ENCODE results near the gene MLYCD.

MLYCD gene

DNA sequence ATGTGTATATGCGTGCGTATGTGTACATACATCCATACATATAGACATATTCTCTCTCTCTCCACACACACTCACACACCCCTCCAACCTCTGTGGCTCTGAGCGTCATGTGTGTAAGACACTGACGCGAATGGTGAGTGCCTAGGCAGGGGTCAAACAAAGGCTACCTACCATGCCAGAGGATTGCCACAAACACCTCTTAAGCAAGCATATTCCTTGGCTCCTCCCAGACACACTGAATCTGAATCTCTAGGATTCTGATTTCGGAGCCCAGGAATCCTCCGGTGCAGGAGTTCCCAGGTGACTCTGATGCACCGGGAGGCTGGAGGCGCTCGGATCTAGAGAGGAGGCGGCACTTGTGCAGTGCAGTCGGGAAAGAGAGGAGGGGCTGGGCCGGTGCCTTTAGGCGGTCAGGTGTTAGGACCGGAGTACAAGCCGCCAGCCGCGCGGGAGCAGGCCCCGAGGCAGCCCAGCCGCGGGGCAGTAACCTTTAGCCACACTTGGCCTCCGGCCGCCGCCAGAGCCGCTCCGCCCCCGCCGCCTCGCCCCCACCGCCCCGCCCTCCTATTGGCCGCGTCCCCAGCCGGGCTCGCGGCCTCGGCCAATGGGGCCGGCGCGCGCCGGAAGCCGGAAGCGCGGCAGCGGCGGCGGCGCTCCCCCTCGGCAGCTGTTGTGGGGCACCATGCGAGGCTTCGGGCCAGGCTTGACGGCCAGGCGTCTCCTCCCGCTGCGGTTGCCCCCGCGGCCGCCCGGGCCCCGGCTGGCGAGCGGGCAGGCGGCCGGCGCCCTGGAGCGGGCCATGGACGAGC, at the start of gene MLYCD:
MLYCD (plus strand) TSS at position 653 of the 809 bp plus-strand sequence; CDS start at position 683, 30 bp downstream.
- DNase-seq: peak; percentile 53

DNA sequence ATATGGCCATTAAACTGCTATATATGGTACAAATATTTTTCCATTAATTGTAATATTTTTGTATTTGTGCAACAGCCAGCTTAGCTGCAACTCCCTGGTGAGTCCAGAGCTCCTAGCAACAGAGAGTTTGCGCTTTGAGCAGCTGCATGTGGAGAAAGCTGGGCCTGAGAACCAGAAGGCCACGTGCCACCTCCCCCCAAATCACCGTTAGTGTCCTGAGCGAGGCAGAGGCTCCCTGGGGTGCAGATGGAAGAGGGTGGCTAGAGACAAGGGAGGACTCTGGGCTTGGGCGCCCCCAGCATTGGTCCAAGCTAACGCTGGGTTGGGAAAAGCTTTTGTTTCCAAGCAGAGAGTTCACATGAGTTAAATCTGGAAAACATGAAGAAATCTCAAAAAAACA, 49.5 kb upstream of the MLYCD start:
- DNase-seq: no peak

DNA sequence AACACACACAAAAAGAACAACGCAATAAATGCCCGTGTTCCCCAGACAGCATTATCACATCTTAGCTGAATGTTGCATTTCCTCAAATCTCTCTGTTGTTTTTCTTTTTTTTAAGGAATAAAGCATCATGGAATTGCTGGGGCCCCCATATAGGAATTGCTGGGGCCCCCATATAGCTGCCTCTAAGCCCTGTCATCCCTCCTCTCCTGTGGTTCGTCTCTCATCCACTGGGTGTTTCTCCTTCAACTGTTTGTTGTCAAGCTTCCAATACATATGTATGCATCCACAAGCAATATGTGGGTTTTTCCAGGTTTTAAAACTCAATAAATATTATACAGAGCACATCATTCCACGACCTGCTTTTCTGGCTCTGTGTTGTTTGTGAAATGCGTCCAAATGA, 48.0 kb upstream of the MLYCD start:
- no peak for DNase-seq

DNA sequence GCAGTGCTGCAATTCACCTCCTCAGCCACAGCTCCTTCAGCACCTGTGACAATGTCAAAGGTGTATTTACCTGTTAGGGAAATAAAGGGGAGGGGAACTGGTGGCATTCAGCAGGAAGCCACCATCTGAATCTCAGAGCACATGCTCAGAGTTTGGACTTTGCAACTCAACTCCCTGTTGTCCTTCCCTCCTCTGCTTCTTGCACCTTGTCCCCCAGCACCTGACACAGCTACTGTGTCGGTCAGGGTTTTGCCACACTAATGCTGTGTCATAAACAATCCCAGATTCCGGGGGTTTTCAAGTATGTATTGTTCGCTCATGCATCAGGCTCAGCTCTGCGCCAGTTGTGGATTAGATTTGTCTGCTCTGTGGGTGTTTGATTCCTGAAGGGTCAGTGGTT, 47.4 kb upstream of the MLYCD start:
- no peak for DNase-seq

DNA sequence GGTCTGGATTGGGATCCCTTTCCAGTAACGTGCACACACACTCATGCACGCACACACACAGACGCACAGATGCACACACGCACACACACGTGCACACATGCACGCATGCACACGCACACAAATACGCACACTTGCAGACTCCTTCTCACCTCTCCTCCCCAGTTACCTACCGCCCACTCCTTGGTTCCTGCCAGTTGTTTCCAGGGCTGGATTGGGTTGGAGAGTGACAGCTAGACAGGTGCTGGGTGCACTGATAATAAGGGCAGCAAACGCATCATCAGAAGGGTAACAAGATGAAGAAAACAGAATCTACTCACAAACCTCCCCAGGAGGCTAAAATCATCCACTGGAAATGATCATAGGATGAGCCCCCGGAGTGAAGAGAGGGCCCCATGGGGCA, 46.1 kb upstream of the MLYCD start:
- DNase-seq: no peak

DNA sequence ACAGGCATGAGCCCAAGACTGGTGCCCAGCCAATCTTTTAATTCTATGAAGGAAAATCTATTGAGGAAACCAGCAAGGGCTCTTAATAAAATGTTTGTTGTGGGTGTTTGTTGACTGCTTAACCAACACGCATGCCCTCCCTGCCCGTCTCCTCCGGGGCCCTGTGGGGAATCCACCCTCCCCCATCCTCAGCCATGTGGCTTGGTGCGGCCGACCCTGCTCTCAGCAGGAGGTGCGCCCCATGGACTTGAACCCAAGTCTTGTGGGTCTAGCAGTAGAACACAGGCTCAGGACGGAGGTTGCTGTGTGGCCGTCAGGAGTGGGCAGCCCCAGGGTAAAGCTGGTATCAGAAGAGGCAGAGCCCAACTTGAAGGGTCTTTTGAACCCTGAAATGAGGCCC, 45.1 kb upstream of the MLYCD start:
- no peak for DNase-seq

DNA sequence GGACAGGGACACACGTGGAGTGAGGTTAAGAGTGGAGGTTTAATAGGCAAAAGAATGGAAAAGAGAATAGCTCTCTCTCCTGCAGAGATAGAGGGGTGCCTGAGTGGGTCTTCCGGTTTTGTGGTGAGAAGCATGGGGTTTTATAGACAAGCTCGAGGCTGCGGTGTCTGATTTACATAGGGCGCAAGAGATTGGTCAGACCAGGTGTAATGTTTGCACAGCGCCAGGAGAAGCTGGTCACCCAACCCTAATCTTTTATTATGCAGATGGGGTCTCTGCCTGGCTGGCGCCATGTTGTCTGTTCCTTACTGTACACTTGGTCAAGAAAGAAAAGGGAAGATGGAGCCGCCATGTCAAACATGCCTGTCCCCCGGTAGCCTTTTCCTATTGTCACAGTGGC, 44.5 kb upstream of the MLYCD start:
- no peak for DNase-seq

DNA sequence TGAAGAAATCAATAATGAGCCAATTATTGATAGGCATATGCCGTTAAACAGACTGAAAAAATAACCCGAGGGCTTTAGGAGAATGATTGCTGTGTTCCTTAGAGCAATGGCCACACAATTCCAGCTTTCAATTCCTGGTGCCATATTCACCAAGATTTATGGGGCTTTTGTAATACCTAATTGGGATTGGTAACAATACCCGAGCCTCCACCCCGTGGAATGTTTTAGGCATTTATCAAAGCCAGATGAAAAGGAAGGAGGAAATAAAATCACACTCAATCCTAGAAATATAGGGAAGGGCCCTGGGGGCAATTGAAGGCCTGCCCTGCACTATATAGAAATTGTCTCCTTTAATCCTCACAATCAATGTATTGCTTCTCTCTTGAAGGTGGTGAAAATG, 42.1 kb upstream of the MLYCD start:
- no peak for DNase-seq

DNA sequence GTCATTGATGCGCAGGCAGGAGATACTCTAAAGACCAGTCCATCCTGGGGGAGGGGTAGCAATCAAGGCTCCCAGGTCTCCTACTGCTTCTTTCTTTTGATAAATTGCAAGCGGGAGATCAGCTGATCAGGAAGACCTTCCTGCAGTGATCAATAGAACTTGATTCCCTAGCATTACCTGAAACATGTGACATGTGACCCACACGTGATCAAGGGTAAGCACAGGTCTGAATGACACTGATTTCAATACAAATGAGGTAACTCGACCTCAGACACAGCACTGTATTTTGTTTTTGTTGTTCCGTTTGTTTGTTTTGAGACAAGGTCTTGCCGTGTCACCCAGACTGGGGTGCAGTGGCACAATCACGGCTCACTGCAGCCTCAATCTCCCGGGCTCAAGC, 39.6 kb upstream of the MLYCD start:
- DNase-seq: no peak

DNA sequence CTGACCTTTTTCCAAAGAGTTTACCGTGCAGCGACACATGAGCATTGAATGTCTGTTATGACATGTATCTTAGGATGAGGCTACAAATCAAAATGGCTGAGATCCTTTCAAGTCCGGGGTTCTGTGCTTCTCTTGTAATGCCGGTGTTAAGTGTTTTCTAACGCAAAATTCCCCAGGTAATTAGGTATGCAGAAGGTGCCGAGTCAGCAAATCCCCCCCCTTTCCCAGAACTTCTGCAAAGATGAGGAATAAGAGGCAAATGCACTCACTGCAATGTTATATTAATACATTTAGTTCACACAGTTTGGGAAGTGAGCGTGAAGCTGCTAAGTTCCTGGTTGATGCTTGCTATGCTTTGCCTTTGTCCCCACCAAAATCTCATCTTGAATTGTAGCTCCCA, 36.3 kb upstream of the MLYCD start:
- DNase-seq: no peak

DNA sequence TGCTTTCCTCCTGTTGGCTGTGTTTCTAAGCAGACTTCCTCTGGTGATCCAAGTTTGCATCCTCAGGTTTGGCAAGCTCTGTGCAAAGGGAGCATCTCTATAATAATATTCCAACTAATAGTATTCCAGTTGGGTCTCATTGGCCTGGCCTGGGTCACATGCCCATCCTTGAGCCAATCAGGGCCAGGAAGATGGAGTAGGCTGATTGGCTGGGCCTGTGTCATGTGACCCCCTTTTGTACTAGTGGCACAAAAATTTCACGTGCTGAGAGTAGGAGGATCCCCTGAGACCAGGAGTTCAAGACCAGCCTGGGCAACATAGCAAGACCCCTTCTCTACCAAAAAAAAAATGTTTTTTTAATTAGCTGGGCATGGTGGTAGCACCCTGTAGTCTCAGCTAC, 35.2 kb upstream of the MLYCD start:
- no peak for DNase-seq

DNA sequence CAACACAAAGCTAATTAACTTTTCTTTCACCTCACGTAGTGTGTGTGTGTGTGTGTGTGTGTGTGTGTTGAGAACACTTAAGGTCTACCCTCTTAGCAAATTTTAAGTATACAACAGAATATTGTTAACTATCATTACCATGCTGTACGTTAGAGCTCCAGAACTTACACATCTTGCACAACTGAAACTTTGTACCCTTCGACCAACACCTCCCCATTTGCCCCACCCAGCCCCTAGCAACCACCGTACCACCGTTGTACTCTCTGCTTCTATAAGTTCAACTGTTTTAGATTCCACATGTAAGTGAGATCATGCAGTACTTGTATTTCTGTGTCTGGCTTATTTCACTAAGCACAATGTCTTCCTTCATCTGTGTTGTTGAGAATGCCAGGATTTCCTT, 28.1 kb upstream of the MLYCD start:
- no peak for DNase-seq

DNA sequence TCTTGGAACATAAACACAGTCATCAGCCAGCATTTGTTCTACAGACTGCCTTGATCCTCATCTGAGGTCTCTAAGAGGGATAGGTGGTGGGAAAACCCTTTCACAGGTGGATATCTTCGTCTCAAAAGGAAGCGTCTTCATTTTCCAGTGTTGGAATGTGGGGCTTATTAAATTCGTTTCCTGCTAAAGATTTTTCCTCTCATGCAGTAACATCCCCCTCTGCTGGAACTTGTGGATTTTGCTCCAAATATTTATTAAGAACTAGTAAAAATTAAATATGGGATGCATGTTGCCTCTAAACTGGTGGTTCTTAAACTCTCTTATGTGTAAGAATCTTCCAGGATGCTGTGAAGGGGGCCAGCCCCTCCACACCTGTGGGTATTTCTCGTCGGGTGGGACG, 20.1 kb upstream of the MLYCD start:
- no peak for DNase-seq

DNA sequence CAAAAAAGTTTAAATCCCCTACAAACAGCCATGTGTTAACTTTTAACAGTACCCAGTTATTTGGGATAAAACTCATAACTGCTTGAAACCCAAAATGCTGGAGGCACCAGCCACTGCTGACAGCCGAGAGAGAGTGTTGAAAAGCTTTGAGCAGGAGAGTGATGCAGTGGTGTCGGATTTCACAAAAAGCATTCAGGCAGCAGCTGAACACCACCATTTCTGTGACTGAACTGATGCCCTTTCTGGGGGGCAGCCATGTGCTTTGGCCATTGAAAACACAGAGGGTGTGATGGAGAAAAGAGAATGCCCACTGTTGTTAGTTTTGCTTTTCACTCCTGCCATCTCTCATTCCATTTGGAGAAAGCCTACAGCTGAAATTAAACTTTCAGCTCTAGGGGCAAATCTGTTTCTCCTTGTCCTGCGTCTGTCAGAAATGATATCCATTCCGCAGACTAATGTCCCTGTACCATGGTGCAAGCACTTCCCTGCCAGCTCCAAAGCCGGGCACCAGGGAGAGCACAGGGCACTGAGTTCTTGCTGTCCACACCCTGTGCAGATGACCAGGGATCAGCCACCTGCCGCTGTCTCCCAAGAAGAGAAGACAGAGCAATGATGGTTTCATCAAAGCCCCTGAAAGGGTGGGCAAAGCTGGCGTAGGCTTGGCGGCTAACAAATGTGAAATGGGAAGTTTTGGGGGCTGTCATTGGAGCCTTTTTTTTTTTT, 16.6 kb upstream of the MLYCD start:
- no peak for DNase-seq

DNA sequence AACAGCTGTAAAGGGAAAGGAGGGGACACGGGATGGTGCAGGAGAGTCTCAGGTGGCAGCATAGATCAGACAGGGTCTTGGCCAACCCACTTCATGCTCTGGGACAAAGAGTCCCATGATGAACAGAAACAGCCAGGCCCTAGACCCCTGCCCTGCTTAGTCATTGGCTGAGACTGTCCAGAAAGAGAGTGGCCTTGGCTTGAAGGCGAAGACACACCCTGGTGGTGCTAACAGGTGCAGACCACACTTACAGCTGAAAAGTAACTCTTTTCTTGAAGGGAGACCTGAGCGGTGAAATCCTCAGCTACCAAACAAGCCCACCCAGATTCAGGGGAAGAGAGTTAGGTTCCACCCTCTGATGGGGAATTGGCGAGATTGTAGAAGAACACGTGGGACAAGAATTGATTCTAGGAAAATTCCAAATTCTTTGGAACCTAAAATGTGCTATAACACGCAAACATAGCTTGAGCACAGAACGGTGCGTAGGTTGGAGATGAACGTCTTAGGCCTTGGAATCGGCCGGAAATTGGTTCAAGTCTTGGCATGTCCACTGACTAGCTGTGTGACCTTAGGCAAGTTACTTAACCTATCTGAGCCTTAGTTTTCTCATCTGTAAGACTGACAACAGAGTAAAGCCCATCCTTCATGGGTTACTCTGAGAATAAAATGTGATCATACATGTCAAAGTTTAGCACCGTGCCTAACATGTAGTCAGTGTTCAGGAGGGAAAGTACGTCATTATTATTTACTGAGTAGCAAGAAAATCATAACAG, 12.5 kb upstream of the MLYCD start:
- no peak for DNase-seq

DNA sequence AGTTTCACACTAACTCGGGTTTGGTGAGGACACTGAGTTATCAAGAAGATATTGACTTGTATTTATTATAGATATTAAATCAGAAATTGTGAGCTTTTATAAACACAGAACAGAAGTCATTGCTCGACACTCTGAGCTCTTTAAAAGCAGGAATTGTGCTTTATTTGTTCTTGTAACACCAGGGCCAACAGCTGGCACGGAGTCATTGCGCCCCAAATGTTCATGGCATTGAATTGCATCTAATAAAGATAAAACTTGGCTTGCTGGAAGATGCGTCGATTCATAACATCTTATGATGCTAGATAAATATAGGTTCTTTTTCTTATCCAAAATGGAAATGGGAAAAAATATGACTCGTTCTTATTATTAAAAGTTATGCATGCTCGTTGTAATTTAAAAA, 11.8 kb upstream of the MLYCD start:
- no peak for DNase-seq

DNA sequence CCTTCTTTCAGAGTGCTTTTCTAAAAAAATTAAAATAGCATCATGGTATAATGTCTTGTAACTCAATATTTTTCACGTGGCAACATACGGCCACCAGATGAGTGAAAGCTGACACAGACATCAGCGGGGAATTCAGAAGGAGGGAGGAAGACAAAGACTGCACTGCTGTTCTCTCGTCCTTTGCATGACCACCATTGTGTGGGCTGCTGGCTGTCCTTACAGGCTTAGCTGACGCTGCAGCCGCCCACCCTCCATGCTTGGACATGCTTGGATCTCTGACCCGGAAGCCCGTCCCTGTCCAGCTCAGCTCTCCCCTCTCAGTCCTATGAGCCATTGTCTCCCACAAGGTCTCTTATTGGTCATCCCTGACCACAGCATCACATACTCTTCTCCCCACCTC, 11.4 kb upstream of the MLYCD start:
- DNase-seq: no peak

DNA sequence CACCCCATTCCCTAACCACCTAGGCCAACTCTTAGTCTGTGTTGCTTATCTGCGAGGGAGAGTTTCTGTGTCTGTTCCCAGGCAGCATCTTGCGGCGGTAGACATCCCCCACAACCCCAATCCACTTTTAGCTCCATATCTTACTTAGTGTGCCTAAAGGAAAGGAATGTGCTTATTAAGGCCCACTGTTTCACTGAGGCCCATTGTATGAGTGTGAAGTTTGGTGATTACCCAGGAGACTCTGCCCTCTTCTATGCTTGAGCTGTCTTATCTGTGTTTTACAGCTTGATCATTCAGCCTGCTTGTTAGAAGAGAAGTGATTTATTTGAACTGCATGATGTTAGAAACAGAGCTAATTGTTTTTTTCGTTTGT, 10.3 kb upstream of the MLYCD start:
- DNase-seq: no peak

DNA sequence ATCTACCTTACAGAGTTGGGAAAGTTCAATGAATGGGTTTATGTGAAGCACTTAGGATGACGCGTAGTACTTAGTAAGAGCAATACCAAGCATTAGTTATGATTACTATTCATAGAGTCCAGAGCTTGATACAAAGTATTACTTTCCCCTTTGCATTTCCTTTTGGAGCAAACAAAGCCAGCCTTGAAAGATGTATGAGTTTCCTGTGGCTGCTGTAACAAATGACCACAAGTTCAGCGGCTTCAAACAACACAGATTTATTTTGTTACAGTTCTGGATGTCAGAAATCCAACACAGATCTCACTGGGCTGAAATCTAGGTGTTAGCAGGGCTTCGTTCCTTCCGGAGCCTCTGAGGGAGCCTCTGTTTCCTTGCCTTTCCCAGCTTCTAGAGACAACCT, 8.6 kb upstream of the MLYCD start:
- DNase-seq: no peak

DNA sequence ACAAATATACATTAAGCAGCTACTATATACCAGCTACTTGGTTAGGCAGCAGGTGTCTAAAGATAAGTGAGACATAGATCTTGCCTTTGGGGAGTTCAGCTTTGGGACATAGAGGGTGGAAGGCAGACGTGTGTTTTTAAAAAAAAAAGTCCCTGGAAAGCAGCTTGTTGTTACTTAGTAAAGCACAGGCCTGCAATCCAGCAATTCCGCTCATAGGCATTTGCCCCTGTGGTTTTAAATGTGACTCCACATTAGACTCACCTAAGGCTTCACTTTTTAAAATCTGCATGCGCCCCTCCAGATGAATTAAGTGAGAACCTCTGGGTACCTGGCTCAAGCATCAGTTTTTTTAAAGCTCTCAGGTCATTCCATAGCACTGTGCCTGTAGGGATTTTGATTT, 7.2 kb upstream of the MLYCD start:
- DNase-seq: no peak

DNA sequence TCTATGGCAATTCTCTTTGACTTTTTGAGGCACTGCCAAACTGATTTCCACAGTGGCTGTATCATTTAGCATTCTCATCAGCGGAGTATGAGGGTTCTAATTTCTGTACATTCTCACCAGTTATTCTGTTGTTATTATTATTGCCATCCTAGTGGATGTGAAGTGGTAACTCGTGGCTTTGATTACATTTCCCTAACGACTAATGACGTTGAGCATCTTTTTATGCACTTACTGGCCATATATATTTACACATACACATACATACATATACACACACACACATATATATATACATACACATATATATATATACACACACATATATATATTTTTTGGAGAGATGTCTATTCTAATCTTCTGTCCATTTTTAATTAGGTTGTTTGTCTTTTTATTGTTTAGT, 3.7 kb upstream of the MLYCD start:
- DNase-seq: no peak

DNA sequence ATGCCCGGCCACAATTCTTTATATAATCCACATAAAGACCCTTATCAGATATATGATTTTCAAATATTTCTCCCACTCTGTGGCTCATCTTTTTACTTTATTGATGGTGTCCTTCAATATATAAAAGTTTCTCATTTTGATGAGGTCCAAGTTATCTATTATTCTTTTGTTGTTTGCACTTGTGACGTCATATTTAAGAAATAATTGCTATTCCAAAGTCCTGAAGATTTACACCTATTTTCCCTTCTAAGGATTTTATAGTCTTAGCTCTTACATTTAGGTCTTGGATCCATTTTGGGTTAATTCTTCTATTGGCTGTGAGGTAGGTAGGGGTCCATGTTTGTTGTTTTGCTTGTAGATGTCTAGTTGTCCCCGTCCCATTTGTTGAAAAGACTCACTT, 3.0 kb upstream of the MLYCD start:
- no peak for DNase-seq

DNA sequence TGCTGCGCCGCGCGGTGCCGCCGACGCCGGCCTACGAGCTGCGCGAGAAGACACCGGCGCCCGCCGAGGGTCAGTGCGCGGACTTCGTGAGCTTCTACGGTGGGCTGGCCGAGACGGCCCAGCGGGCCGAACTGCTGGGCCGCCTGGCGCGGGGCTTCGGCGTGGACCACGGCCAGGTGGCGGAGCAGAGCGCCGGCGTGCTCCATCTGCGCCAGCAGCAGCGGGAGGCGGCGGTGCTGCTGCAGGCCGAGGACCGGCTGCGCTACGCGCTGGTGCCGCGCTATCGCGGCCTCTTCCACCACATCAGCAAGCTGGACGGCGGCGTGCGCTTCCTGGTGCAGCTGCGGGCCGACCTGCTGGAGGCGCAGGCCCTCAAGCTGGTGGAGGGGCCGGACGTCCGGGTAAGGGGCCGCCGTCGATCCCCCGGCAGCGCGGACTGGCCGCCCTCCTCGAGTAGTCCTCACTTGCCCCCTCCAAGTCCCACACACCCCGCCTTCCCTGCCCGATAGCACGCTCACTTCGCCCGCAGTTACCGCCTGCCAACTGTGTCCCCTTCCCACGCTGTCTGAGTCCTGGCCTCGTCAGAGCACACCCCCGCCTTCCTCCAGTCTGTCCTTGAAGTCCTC, 470 bp downstream of the MLYCD start:
- DNase-seq: no peak

DNA sequence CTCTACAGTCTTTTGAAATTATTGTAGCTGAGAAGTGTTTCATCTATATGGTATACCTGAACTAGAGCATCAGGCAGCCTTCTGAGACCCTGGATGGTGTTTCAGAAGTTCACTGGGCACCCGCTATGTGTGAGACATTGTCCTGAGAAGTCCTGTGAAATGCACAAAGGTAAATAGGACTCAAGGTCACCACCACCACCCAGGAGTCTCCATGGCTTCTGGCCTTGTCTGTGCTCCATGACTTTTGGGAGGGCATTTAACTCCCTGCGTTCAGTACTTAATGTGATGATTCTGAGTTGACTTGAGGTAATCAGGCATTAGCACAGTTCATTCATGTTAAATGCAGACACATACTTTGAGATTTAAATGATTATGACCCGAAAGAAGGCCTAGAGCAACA, 1.1 kb downstream of the MLYCD start:
- no peak for DNase-seq
